ENCODE results near the gene HLCS.

- TF ChIP-seq EZH2 (IDR thresholded peaks at IDR 0.05; ENCODE audit: low read length, missing control alignments) = no peak
- TF ChIP-seq, protein P1, sequence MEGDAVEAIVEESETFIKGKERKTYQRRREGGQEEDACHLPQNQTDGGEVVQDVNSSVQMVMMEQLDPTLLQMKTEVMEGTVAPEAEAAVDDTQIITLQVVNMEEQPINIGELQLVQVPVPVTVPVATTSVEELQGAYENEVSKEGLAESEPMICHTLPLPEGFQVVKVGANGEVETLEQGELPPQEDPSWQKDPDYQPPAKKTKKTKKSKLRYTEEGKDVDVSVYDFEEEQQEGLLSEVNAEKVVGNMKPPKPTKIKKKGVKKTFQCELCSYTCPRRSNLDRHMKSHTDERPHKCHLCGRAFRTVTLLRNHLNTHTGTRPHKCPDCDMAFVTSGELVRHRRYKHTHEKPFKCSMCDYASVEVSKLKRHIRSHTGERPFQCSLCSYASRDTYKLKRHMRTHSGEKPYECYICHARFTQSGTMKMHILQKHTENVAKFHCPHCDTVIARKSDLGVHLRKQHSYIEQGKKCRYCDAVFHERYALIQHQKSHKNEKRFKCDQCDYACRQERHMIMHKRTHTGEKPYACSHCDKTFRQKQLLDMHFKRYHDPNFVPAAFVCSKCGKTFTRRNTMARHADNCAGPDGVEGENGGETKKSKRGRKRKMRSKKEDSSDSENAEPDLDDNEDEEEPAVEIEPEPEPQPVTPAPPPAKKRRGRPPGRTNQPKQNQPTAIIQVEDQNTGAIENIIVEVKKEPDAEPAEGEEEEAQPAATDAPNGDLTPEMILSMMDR (conservative IDR thresholded peaks at IDR 0.05 in 1 of 2, IDR thresholded peaks at IDR 0.05 in 1 of 2; ENCODE audit: low read depth in 1 of 2, low read length in 2 of 2) = no peak
Measured at GRCh38 chr21:36839123-36839522, 127.3 kb downstream of the HLCS start.
